ENCODE results near the gene CEL.

GRCh38 chr9:133063500-133064231 is 1.9 kb downstream of the CEL start:
- TF ChIP-seq POLR2A (IDR thresholded peaks at IDR 0.05) = no peak
- no peak for TF ChIP-seq CTCF (IDR thresholded peaks at IDR 0.05)
